Neural progenitor cell (in vitro differentiated cells): ENCODE data around the gene CBLIF. TPM values are rescaled to one million over a fixed set of nuclear protein-coding genes. Genes with fewer than 3 reads are reported as not detected.

Source experiments
- DNase-seq: peaks from one replicate; pipeline ENCODE4 v3.0.0-alpha.2; 2016; ENCODE audit warnings: low spot score
- H2AFZ ChIP-seq: fragments of 200-600 bp; sonication (generic); replicated peaks from 2 replicates; pipeline ENCODE4 v1.6.1; 2016; ENCODE audit warnings: antibody characterized with exemption
- H3F3A ChIP-seq: fragments of 200-600 bp; sonication (generic); 2 replicates; pipeline ENCODE4 v1.6.1; 2016; ENCODE audit warnings: antibody characterized with exemption, low read depth
- H3K27ac ChIP-seq: fragments of 200-600 bp; sonication (generic); 2 replicates; pipeline ENCODE4 v1.5.1; 2016; ENCODE audit warnings: mild to moderate bottlenecking
- H3K27me3 ChIP-seq: fragments of 200-600 bp; sonication (generic); 2 replicates; pipeline ENCODE4 v1.6.1; 2016; ENCODE audit warnings: mild to moderate bottlenecking, moderate library complexity
- H3K36me3 ChIP-seq: fragments of 200-600 bp; sonication (generic); 2 replicates; pipeline ENCODE4 v1.5.1; 2016
- H3K4me1 ChIP-seq: fragments of 200-600 bp; sonication (generic); 2 replicates; pipeline ENCODE4 v1.6.1; 2016; ENCODE audit warnings: mixed run types
- H3K4me2 ChIP-seq: fragments of 200-600 bp; sonication (generic); 2 replicates; pipeline ENCODE4 v1.6.1; 2016
- H3K4me3 ChIP-seq: fragments of 200-600 bp; sonication (generic); 2 replicates; pipeline ENCODE4 v1.5.1; 2016
- H3K79me2 ChIP-seq: fragments of 200-600 bp; sonication (generic); 2 replicates; pipeline ENCODE4 v1.6.1; 2016; ENCODE audit warnings: low read depth
- H3K9ac ChIP-seq: fragments of 200-600 bp; sonication (generic); 2 replicates; pipeline ENCODE4 v1.6.1; 2016
- H3K9me3 ChIP-seq: fragments of 200-600 bp; sonication (generic); 2 replicates; pipeline ENCODE4 v1.5.1; 2016; ENCODE audit warnings: low read depth
- H4K20me1 ChIP-seq: fragments of 200-600 bp; sonication (generic); 2 replicates; pipeline ENCODE4 v1.6.1; 2016; ENCODE audit warnings: low read depth
- H3K27ac Mint-ChIP-seq: 3 replicates; pipeline ENCODE4 v1.8.0; 2021; ENCODE audit warnings: mixed read lengths
- H3K27me3 Mint-ChIP-seq: 2 replicates; pipeline ENCODE4 v1.8.0; 2022; ENCODE audit warnings: low read depth, mild to moderate bottlenecking, inconsistent platforms, moderate library complexity, mixed read lengths; ENCODE audit not compliant: insufficient read depth
- H3K36me3 Mint-ChIP-seq: 3 replicates; pipeline ENCODE4 v1.8.0; 2021; ENCODE audit warnings: mixed read lengths
- H3K4me1 Mint-ChIP-seq: 3 replicates; pipeline ENCODE4 v1.8.0; 2021; ENCODE audit warnings: mixed read lengths
- H3K4me3 Mint-ChIP-seq: 3 replicates; pipeline ENCODE4 v1.8.0; 2021; ENCODE audit warnings: mild to moderate bottlenecking, moderate library complexity, mixed read lengths
- H3K9me3 Mint-ChIP-seq: 3 replicates; pipeline ENCODE4 v1.8.0; 2020; ENCODE audit warnings: mixed read lengths
- EZH2 ChIP-seq: fragments of 200-600 bp; sonication (generic); IDR thresholded peaks from 2 replicates; pipeline ENCODE4 v1.6.1; 2017; ENCODE audit warnings: antibody characterized with exemption, mild to moderate bottlenecking, moderate library complexity
- EZH2phosphoT487 ChIP-seq: fragments of 200-600 bp; sonication (generic); IDR thresholded peaks from 2 replicates; pipeline ENCODE4 v1.6.1; 2017; ENCODE audit warnings: antibody characterized with exemption
- total RNA-seq: library from RNA; depleted of rRNA; stranded (reverse); fragments of >200 nt; gene quantifications from 2 replicates; pipeline ENCODE4 v1.2.3, GENCODE V29; 2015; ENCODE audit warnings: low replicate concordance
- TF ChIP-seq, protein P1 (sequence below): fragments of 200-600 bp; sonication (generic); IDR thresholded peaks from 2 replicates; pipeline ENCODE4 v1.5.1; 2017; ENCODE audit warnings: antibody characterized with exemption, mild to moderate bottlenecking

The CBLIF gene
- total RNA-seq, 1 donor from 2014 or later, result not detected

DNA sequence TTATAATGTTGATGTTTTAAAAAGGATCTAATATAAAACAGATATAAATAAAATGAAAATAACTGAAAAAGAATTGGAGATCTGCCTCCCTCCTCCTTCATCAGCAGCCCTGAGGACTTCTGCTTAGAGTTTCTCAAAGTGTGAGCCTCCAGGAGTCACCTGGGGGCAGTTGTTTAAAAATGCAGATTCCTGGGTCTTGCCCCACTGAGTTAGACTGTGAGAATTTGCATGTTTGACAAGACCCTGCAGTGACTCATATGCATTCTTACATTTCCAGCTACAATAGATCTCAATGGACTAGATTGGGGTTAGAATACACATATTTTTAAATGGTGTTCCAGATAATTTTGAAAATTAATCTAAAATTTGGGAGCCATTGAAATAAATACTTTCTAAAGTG lies 32.5 kb upstream of the CBLIF start:
- no peaks in the 10 kb centered on the region for H3K4me1 ChIP-seq
- no peaks in the 10 kb centered on the region for H4K20me1 ChIP-seq
- no peak overlapping the region for H3K4me3 ChIP-seq
- H3K4me2 ChIP-seq, result no peak overlapping the region
- H3K79me2 ChIP-seq, result no peaks in the 10 kb centered on the region
- Mint-ChIP-seq H3K4me1 (no peaks in the 10 kb centered on the region), H3K9me3 (no peaks in the 10 kb centered on the region), H3K27me3 (peaks cover 4% of the 10 kb centered on the region), H3K4me3 (no peak overlapping the region), H3K36me3 (no peaks in the 10 kb centered on the region), H3K27ac (no peak overlapping the region)
- H3F3A ChIP-seq, result no peaks in the 10 kb centered on the region
- H3K36me3 ChIP-seq, result no peaks in the 10 kb centered on the region
- no peak overlapping the region for H2AFZ ChIP-seq
- H3K9ac ChIP-seq, result no peak overlapping the region
- TF ChIP-seq, protein P1, sequence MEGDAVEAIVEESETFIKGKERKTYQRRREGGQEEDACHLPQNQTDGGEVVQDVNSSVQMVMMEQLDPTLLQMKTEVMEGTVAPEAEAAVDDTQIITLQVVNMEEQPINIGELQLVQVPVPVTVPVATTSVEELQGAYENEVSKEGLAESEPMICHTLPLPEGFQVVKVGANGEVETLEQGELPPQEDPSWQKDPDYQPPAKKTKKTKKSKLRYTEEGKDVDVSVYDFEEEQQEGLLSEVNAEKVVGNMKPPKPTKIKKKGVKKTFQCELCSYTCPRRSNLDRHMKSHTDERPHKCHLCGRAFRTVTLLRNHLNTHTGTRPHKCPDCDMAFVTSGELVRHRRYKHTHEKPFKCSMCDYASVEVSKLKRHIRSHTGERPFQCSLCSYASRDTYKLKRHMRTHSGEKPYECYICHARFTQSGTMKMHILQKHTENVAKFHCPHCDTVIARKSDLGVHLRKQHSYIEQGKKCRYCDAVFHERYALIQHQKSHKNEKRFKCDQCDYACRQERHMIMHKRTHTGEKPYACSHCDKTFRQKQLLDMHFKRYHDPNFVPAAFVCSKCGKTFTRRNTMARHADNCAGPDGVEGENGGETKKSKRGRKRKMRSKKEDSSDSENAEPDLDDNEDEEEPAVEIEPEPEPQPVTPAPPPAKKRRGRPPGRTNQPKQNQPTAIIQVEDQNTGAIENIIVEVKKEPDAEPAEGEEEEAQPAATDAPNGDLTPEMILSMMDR, result no peak
- TF ChIP-seq EZH2 (no peak), EZH2phosphoT487 (no peak)
- H3K9me3 ChIP-seq, result no peaks in the 10 kb centered on the region
- DNase-seq, result no peak
- H3K27me3 ChIP-seq, result no peaks in the 10 kb centered on the region
- H3K27ac ChIP-seq, result no peak overlapping the region

DNA sequence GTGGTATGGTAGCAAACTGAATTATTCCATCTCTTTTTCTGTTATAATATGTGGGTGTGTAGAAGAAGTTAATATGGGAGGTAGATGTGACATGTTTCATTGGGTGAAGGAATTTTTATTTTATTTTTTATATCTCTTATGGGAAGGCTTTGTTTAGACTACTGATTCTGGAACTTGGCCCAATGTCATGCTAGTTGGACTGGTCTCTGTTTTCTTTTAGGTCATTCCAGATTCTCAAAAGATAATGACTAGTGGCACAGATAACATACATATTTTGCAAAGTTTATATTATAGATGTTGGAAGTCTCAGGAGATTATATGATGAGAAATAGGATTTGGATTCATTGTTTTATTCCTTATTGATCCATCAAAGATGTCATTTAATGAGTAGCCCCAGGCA lies 32.0 kb upstream of the CBLIF start:
- no peak overlapping the region for H3K4me3 Mint-ChIP-seq
- H3K36me3 ChIP-seq, result no peaks in the 10 kb centered on the region
- no peaks in the 10 kb centered on the region for H3K9me3 ChIP-seq
- no peak overlapping the region for H3K4me3 ChIP-seq
- no peak for DNase-seq
- H3K9ac ChIP-seq, result no peak overlapping the region
- TF ChIP-seq EZH2phosphoT487, result no peak
- H3K27ac Mint-ChIP-seq, result no peak overlapping the region
- no peak overlapping the region for H3K4me2 ChIP-seq
- H3K27me3 ChIP-seq, result no peaks in the 10 kb centered on the region
- no peak overlapping the region for H2AFZ ChIP-seq
- H3K27ac ChIP-seq, result no peak overlapping the region
- no peaks in the 10 kb centered on the region for H3K79me2 ChIP-seq
- no peaks in the 10 kb centered on the region for H3F3A ChIP-seq
- H3K4me1 Mint-ChIP-seq, result no peaks in the 10 kb centered on the region
- H4K20me1 ChIP-seq, result no peaks in the 10 kb centered on the region
- peaks cover 4% of the 10 kb centered on the region for H3K27me3 Mint-ChIP-seq
- no peaks in the 10 kb centered on the region for H3K4me1 ChIP-seq
- no peaks in the 10 kb centered on the region for H3K9me3 Mint-ChIP-seq
- no peaks in the 10 kb centered on the region for H3K36me3 Mint-ChIP-seq

GRCh38 chr11:59875856-59876519 lies 30.7 kb upstream of the CBLIF start:
- no peak overlapping the region for H3K4me3 Mint-ChIP-seq
- Histone ChIP-seq H3K4me1 (no peaks in the 10 kb centered on the region), H3K9ac (no peak overlapping the region), H3F3A (no peaks in the 10 kb centered on the region), H3K4me3 (no peak overlapping the region), H2AFZ (no peak overlapping the region), H3K79me2 (no peaks in the 10 kb centered on the region), H3K27ac (no peak overlapping the region), H3K27me3 (no peaks in the 10 kb centered on the region), H3K4me2 (no peak overlapping the region), H3K9me3 (no peaks in the 10 kb centered on the region), H4K20me1 (no peaks in the 10 kb centered on the region), H3K36me3 (no peaks in the 10 kb centered on the region)
- no peak overlapping the region for H3K27ac Mint-ChIP-seq
- no peaks in the 10 kb centered on the region for H3K4me1 Mint-ChIP-seq
- no peaks in the 10 kb centered on the region for H3K36me3 Mint-ChIP-seq
- no peak for DNase-seq
- no peak for TF ChIP-seq EZH2phosphoT487
- TF ChIP-seq, protein P1, result no peak
- TF ChIP-seq EZH2, result no peak
- peaks cover 4% of the 10 kb centered on the region for H3K27me3 Mint-ChIP-seq
- peaks cover 2% of the 10 kb centered on the region for H3K9me3 Mint-ChIP-seq

- Histone ChIP-seq H3K79me2 (no peaks in the 10 kb centered on the region), H3K9ac (no peak overlapping the region), H4K20me1 (no peaks in the 10 kb centered on the region), H3F3A (no peaks in the 10 kb centered on the region), H2AFZ (no peak overlapping the region), H3K9me3 (no peaks in the 10 kb centered on the region), H3K4me1 (no peaks in the 10 kb centered on the region), H3K27ac (no peak overlapping the region), H3K27me3 (no peaks in the 10 kb centered on the region), H3K36me3 (no peaks in the 10 kb centered on the region), H3K4me3 (no peak overlapping the region), H3K4me2 (no peak overlapping the region)
- Mint-ChIP-seq H3K4me3 (no peak overlapping the region), H3K36me3 (no peaks in the 10 kb centered on the region), H3K27me3 (peaks cover 4% of the 10 kb centered on the region), H3K9me3 (peaks cover 4% of the 10 kb centered on the region), H3K27ac (no peak overlapping the region), H3K4me1 (no peaks in the 10 kb centered on the region)
- no peak for DNase-seq
- TF ChIP-seq EZH2, result no peak
- TF ChIP-seq EZH2phosphoT487, result no peak
- TF ChIP-seq, protein P1, result no peak
Measured at GRCh38 chr11:59872076-59872475, 26.8 kb upstream of the CBLIF start.
